Kidney tubule cell (primary cell): Measurements from ENCODE around the gene FOXN3.

ENCODE experiments used
- DNase-seq: peaks from one replicate; pipeline ENCODE4 v3.0.0-alpha.2; 2018; ENCODE audit warnings: low spot score

The FOXN3 gene

GRCh38 chr14:89330236-89331002, 86.6 kb downstream of the FOXN3 start:
- DNase-seq = no peak

DNA sequence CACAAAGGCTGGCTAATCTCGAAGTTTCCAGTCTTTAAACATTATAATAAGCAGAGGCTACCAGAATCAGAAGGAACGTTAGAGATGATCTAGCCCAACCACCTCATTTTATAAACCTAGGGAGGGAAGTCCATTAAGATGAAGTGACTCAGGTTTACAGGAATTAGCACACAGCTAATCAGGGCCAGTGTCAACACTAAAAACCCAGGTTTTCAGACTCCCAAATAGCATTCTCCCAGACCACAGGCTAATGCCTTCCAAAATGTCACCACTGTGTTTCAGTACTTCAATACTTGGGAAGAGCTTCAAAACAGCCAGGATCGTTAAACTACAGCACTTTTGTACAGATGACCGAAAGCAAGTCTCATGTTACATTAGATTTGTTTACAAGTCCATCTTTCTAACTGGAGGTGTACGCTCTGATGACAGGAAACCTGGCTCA, 89.2 kb downstream of the FOXN3 start:
- DNase-seq = no peak

GRCh38 chr14:89325959-89326358, 91.1 kb downstream of the FOXN3 start:
- no peak for DNase-seq

GRCh38 chr14:89325299-89325883, 91.6 kb downstream of the FOXN3 start:
- DNase-seq = peak; percentile 49

GRCh38 chr14:89324501-89325298, 92.3 kb downstream of the FOXN3 start:
- DNase-seq = no peak

DNA sequence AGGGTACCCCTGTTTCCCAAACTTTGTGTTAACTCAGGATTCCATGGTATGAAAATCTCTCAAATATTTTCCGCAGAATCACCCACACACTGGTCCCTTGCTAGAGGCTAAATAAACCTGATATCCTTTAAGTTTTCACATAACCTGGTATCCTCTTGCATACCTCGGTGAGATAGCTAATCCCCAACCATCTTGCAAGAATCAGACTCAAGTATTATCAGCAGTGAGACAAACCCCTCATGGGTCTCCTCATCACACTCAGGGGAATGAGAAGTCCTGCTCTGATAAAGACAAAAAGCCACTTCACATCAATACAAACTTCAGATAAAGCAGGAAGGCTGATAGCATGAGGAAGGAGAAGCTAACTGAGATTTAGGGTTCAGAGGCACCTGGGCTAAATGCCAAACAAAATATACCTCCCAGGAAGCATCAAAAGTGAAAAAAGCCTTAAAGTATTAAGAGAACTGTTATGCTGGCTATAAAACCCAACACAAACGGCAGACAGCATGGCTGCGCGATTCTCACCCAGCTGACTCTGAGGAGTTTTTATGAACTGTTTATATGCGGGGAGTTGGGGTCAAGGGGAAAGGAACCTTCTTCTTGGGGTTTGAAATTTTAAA, 96.5 kb downstream of the FOXN3 start:
- no peak for DNase-seq

DNA sequence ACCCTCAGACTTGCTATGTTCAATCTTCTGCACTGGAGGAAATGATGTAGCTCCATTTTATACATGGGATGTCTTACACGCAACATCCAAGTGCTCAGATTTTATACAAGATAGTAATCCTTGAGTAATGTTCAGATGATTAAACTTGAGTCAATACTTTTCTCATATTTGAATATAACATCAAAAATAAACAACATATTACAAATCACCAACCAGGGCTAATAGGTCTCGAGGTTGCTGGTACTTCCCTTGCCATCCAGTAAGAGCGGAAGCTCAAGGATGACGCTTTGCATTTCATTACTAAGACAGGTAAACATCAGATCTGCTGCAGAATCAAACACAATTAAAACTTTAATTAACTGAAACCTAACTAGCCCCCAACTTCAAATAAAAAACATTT, 97.3 kb downstream of the FOXN3 start:
- DNase-seq = no peak

DNA sequence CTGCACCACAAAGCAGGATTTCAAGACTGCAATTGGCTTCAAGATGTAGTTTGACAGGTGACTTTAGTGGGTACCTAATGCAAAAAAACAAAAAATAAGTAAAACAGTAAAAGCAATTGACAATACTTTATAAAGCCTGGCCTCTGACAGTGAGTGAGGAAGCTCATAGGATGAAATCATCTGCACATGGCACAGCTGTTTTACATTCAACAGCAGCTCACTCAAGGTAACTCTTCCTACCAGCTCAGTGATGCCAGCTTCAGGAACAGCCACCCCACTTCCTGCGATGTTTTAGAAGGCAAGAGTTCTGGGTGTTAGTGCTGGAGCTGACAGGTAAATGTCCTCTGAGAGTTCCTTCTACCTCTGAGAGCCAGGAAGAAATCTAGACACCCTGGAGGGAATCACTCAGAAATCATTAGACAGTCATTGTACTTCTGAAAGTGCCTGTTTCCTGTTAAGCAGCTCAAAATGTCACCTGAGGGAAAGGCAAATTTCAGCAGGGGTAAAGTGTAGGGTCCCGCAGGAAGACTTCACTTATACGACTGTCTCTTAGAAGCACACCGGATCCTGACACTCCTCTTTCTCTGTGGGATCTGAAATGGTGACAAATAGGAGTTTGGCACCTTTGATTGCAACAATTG, 99.9 kb downstream of the FOXN3 start:
- peak; percentile 22 for DNase-seq

DNA sequence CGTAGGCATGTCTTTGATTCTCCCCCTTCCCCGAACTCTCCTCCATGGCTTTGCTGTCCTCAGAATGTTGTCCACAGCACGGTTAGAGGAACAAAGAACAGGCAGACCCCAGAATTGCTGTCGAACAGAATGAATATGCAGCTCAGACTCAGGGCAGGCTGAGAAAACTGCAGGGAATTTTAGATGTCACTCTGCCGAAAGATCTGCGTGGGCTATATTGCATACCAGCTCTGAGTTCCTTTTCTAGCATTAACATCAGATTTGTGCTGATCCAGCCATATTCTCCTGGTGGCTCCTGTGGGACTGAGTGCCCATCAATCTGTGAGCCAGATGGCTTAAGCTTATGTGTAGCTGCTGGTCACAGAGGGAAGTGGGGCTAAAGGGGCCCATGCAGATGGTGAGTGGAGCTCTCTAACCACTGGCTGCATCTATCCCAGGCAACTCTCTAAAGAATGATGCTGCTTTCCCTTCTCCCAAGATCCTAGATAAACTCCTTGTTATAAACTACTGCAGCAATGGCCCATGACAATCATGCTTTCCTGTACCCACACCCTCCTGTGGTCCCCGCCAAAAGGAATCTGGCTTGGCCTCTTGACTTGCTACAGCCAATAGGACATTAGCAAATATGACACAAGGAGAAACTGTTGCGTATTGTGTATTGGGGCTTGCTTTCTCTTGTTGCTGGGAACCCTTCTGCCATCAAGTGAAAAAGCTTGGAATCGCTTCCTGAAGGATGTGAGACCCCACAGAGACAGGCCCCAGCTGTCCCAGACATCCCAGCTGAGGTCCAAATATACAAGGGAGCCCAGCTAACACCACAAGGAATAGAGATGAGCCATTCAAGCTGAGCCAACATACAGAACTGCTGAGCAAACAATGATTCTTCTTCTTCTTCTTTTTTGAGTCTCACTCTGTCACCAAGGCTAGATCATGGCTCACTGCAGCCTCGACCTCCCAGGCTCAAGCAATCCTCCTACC, 101.3 kb downstream of the FOXN3 start:
- no peak for DNase-seq

DNA sequence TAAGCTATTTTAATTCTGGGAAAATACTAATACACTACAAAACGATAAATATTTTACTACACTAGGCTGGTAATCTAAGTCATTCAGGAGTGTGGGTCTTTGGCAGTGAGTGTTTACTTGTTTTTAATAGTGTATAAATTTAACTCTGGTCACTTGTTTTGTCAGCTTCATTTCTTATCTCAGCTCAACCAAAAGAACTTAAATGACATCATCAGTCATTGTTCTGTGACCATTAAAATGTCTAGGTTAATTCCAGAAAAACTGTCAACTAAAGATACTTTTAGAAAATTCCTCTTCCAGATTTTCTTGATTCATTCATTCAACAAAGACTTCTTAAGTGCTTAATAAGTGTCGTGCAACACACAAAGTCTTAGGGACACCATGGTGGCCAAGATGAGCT, 102.8 kb downstream of the FOXN3 start:
- DNase-seq = no peak

DNA sequence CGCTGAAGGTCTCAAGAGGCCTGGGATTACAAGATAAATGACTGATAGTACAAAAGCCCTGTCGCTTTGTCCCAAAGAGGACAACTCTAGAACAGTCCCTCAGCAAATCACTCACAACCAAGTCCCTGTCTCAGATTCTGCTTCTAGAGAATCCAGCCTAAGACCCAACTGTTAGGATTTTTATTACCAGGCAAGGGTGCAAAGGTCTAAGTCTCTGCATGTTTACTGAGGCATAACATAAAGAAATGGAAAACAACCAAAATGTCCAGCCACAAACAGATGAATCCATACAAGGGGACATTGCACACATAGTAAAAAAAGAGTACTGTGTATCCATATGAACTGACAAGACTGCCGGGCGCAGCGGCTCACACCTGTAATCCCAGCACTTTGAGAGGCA, 104.1 kb downstream of the FOXN3 start:
- DNase-seq = no peak

- DNase-seq = no peak
Measured at GRCh38 chr14:89310211-89310610, 106.8 kb downstream of the FOXN3 start.

DNA sequence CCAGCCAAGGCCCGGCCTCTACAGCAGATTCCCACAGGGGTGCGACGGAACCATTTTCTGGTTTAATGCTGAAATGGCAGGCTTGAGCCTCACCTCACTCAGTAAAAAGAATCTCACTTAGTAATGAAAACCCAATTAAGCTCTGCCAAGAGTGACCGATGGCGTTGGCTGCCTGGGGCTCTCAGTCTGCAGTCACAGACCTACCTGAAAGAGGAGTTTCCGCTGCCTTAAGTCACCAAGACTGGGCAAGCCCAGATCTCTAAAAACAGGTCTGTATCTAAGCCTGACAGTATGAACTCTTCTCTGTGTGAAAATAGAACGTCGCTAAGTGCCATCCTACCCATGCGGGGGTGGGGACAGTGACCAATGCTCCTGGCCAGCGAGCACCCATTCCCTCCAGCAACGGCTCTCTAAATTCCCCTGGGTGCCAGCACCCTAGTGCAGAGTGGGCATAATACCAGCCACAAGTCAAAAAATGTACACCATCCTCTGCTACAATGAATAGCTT, 107.3 kb downstream of the FOXN3 start:
- DNase-seq = no peak

- DNase-seq = no peak
Measured at GRCh38 chr14:89308232-89308959, 108.6 kb downstream of the FOXN3 start.

DNA sequence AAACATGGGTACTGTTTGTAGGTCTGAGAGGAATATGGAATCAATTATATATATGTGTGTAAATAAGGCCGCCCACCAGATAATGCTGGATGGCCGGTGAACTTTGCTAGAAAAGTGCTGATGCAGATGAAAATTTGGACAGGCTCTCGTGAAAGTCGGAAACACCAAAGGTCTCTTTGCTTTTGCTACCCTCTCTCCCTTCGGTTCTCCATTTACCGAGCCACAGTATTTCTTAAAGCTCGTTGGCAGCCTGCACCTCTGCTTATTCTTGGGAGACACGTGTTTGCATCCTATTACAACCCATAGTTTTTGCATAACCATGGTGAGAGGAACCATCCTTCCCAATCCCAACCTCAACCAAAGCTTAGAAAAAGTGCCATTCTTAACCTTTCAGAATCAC, 109.6 kb downstream of the FOXN3 start:
- DNase-seq = no peak

- DNase-seq = peak; percentile 10
Measured at GRCh38 chr14:89304972-89305703, 111.9 kb downstream of the FOXN3 start.

- DNase-seq = no peak
Measured at GRCh38 chr14:89304561-89304960, 112.5 kb downstream of the FOXN3 start.

DNA sequence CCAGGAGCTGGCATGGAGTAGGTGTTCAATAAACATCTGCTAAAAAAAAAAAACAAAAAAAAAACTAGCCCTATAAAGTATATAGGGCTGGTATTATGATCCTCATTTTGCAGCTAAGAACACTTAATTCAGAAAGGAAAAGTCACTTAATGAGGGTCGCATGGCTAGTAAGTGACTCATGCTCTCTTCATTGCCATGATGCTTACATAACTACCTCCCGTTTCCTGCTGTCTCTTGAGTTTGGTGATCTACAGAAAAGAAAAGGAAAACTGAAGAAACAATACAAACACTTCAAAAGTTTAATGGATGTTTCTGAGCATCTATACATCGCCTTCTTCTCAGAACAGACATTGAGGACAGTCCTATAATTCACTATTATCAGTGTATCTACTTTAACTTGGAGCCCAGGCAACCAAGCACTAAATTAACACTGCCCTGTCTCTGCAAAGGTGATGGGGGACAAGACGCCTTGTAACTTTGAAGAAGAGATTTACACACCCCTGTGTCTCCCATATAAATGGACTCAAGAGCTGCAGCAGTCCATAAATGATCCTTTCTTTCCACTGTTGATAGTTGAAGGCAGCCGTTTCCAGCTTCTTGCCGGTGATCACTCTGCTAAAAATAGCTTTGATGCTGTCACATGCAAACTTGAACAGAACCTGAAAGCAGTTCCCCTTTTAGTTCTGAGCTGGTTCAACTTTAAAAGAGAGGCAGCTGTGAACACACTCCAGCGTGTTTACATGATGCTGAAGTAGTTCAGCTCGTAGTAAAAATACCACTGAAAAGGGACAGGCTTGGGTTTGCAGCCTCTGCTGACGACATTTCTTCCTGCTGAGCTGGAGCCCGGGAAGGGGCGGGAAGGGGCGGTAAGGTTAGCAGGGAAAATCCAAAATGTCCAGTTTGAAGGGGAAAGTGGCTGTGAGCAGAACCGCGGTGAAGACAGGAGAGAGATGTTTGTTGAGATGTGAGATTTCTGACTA, 113.3 kb downstream of the FOXN3 start:
- peak; percentile 65 for DNase-seq
